Tibial artery (tissue), 4 donors: Measurements from ENCODE around the gene C19orf12.

Source experiments
- DNase-seq, 2 donors: peaks; one replicate each; pipeline ENCODE4 v3.0.0-alpha.2; 2019
- H3K27ac ChIP-seq, 2 donors: fragments of 200-600 bp; sonication (generic) in 1 of 2; 1 replicate in 1 of 2; 2 replicates in 1 of 2; pipeline ENCODE4 v1.5.1; 2018 to 2019; ENCODE audit warnings: mild to moderate bottlenecking in 1 of 2
- H3K27me3 ChIP-seq, 2 donors: fragments of 200-600 bp; sonication (generic) in 1 of 2; one replicate each; pipeline versions ENCODE4 v1.5.1 to v1.6.0; 2016 to 2019
- H3K36me3 ChIP-seq, 3 donors: fragments of 200-600 bp; sonication (generic) in 2 of 3; one replicate each; pipeline ENCODE4 v1.5.1; 2016 to 2019; ENCODE audit warnings: mild to moderate bottlenecking in 2 of 3
- H3K4me1 ChIP-seq, 4 donors: fragments of 200-600 bp; sonication (generic) in 2 of 4; 1 replicate in 3 of 4; 2 replicates in 1 of 4; pipeline ENCODE4 v1.5.1; 2016 to 2019
- H3K4me3 ChIP-seq, 2 donors: fragments of 200-600 bp; sonication (generic) in 1 of 2; 1 replicate in 1 of 2; 2 replicates in 1 of 2; pipeline ENCODE4 v1.5.1; 2018 to 2019; ENCODE audit warnings: mild to moderate bottlenecking in 2 of 2
- H3K9me3 ChIP-seq, 3 donors: fragments of 200-600 bp; sonication (generic) in 1 of 3; one replicate each; pipeline ENCODE4 v1.5.1; 2016 to 2019
- CTCF ChIP-seq, 2 experiments: fragments of 200-600 bp in 1 of 2; fragments of 450-650 bp in 1 of 2; IDR thresholded peaks; one replicate each; pipeline ENCODE4 v1.5.1; 2017 to 2019; ENCODE audit warnings: antibody characterized with exemption in 2 of 2, mild to moderate bottlenecking in 1 of 2, moderate library complexity in 1 of 2
- intact Hi-C: fragments of 100-400 bp; cut with DNase I; formaldehyde crosslinking; loops from one replicate; pipeline ENCODE4 v1.15.0; 2023; ENCODE audit warnings: low total_unique reads

C19orf12 gene

GRCh38 chr19:29702161-29702962, 12.7 kb downstream of the C19orf12 start:
- no peak for TF ChIP-seq CTCF (IDR thresholded peaks at IDR 0.05)
- Histone ChIP-seq H3K36me3 (peaks cover 16 to 54% (median 41%) of the 10 kb centered on the region in 3 donors), H3K27ac (no peak overlapping the region), H3K4me1 (no peaks in the 10 kb centered on the region), H3K9me3 (no peaks in the 10 kb centered on the region), H3K4me3 (no peak overlapping the region), H3K27me3 (no peaks in the 10 kb centered on the region)
- intact Hi-C loops, result no loop called here
- no peak for DNase-seq

GRCh38 chr19:29700498-29700897, 14.6 kb downstream of the C19orf12 start:
- no peak overlapping the region for H3K27ac ChIP-seq
- intact Hi-C loops, result no loop called here
- no peak for TF ChIP-seq CTCF (IDR thresholded peaks at IDR 0.05)

GRCh38 chr19:29699861-29700260, 15.2 kb downstream of the C19orf12 start:
- no peak for TF ChIP-seq CTCF (IDR thresholded peaks at IDR 0.05)
- Histone ChIP-seq H3K36me3 (peaks cover 9 to 33% (median 21%) of the 10 kb centered on the region in 3 donors), H3K4me1 (no peaks in the 10 kb centered on the region), H3K4me3 (no peak overlapping the region), H3K27me3 (no peaks in the 10 kb centered on the region), H3K9me3 (no peaks in the 10 kb centered on the region), H3K27ac (no peak overlapping the region)
- intact Hi-C loops, result no loop called here
- DNase-seq, result no peak

More at GRCh38 chr19:29700498-29700897, 14.6 kb downstream of the C19orf12 start:
- no peak for DNase-seq
- no peaks in the 10 kb centered on the region for H3K27me3 ChIP-seq
- H3K36me3 ChIP-seq, result peaks cover 9 to 35% (median 24%) of the 10 kb centered on the region in 3 donors
- no peak overlapping the region for H3K4me3 ChIP-seq
- no peaks in the 10 kb centered on the region for H3K9me3 ChIP-seq
- no peaks in the 10 kb centered on the region for H3K4me1 ChIP-seq

- H3K4me3 ChIP-seq, result no peak overlapping the region
- H3K36me3 ChIP-seq, result peaks cover 8 to 11% (median 9%) of the 10 kb centered on the region in 3 donors
- no peak overlapping the region for H3K27ac ChIP-seq
- no peak for DNase-seq
- TF ChIP-seq CTCF (IDR thresholded peaks at IDR 0.05), result no peak
- intact Hi-C loops, result no loop called here
- H3K4me1 ChIP-seq, result no peaks in the 10 kb centered on the region
- H3K27me3 ChIP-seq, result no peaks in the 10 kb centered on the region
- no peaks in the 10 kb centered on the region for H3K9me3 ChIP-seq
Measured at GRCh38 chr19:29697523-29698261, 17.4 kb downstream of the C19orf12 start.

GRCh38 chr19:29696565-29696846, 18.6 kb downstream of the C19orf12 start:
- H3K9me3 ChIP-seq, result no peaks in the 10 kb centered on the region
- H3K4me1 ChIP-seq, result no peaks in the 10 kb centered on the region
- no peak overlapping the region for H3K27ac ChIP-seq
- no peak for TF ChIP-seq CTCF (IDR thresholded peaks at IDR 0.05)
- H3K27me3 ChIP-seq, result no peaks in the 10 kb centered on the region
- no peaks in the 10 kb centered on the region for H3K36me3 ChIP-seq
- DNase-seq, result no peak
- intact Hi-C loops, result no loop called here
- H3K4me3 ChIP-seq, result no peak overlapping the region
